ENCODE results near the gene B3GALT6. TPM values are rescaled to one million over a fixed set of nuclear protein-coding genes. Genes with fewer than 3 reads are reported as not detected.

B3GALT6 gene
- total and polyA plus RNA-seq, 5 donors from 2014 or later: 4.0 to 11.5 (median 9.4) TPM

- Histone ChIP-seq H3K4me3 (ENCODE audit: low read depth, low read length) (no peak overlapping the region), H3K9me3 (ENCODE audit: control insufficient read depth in 2 of 2, low read length in 2 of 2) (no peaks in the 10 kb centered on the region), H3K27me3 (ENCODE audit: control insufficient read depth, insufficient read depth, low read length) (no peaks in the 10 kb centered on the region), H3K27ac (ENCODE audit: insufficient read depth, low read length, poor library complexity, severe bottlenecking) (no peak overlapping the region), H3K36me3 (ENCODE audit: control insufficient read depth, insufficient read depth, low read length) (peaks cover 40% of the 10 kb centered on the region), H3K4me1 (ENCODE audit: control insufficient read depth, insufficient read depth, low read length, poor library complexity, severe bottlenecking) (peaks cover 17% of the 10 kb centered on the region)
- Mint-ChIP-seq H3K36me3 (peaks cover 20% of the 10 kb centered on the region), H3K9me3 (peaks cover 0 to 2% (median 0%) of the 10 kb centered on the region in 7 donors), H3K27ac (peak overlapping the region in 2 of 3 donors; percentile 14 to 75), H3K4me1 (peaks cover 0 to 32% (median 12%) of the 10 kb centered on the region in 4 donors), H3K27me3 (no peaks in the 10 kb centered on the region), H3K4me3 (peak overlapping the region in 1 of 4 donors; percentile 29)
- ATAC-seq (ENCODE audit: low read depth in 2 of 2) (no peak), DNase-seq (no peak)
Measured at GRCh38 chr1:1222575-1223225, 9.3 kb upstream of the B3GALT6 start.

GRCh38 chr1:1223321-1223720 lies 8.7 kb upstream of the B3GALT6 start:
- ATAC-seq (ENCODE audit: low read depth in 2 of 2) (no peak), DNase-seq (no peak)
- Mint-ChIP-seq H3K27me3 (no peaks in the 10 kb centered on the region), H3K4me3 (peak overlapping the region in 2 of 4 donors; percentile 29 to 40), H3K4me1 (peaks cover 0 to 27% (median 12%) of the 10 kb centered on the region in 4 donors), H3K9me3 (peaks cover 0 to 2% (median 0%) of the 10 kb centered on the region in 7 donors), H3K36me3 (peaks cover 20% of the 10 kb centered on the region), H3K27ac (no peak overlapping the region)
- H3K9me3 ChIP-seq (ENCODE audit: control insufficient read depth in 2 of 2, low read length in 2 of 2): no peaks in the 10 kb centered on the region
- H3K27me3 ChIP-seq (ENCODE audit: control insufficient read depth, insufficient read depth, low read length): no peaks in the 10 kb centered on the region
- H3K4me1 ChIP-seq (ENCODE audit: control insufficient read depth, insufficient read depth, low read length, poor library complexity, severe bottlenecking): peaks cover 17% of the 10 kb centered on the region
- no peak overlapping the region for H3K27ac ChIP-seq (ENCODE audit: insufficient read depth, low read length, poor library complexity, severe bottlenecking)
- H3K4me3 ChIP-seq (ENCODE audit: low read depth, low read length): no peak overlapping the region
- H3K36me3 ChIP-seq (ENCODE audit: control insufficient read depth, insufficient read depth, low read length): peaks cover 46% of the 10 kb centered on the region

- DNase-seq (no peak), ATAC-seq (ENCODE audit: low read depth in 2 of 2) (no peak)
- peaks cover 0 to 2% (median 0%) of the 10 kb centered on the region in 7 donors for H3K9me3 Mint-ChIP-seq
- H3K4me3 Mint-ChIP-seq: peak overlapping the region in 1 of 4 donors; percentile 52
- Histone ChIP-seq H3K36me3 (ENCODE audit: control insufficient read depth, insufficient read depth, low read length) (peaks cover 52% of the 10 kb centered on the region), H3K27me3 (ENCODE audit: control insufficient read depth, insufficient read depth, low read length) (no peaks in the 10 kb centered on the region), H3K4me3 (ENCODE audit: low read depth, low read length) (no peak overlapping the region), H3K27ac (ENCODE audit: insufficient read depth, low read length, poor library complexity, severe bottlenecking) (no peak overlapping the region), H3K4me1 (ENCODE audit: control insufficient read depth, insufficient read depth, low read length, poor library complexity, severe bottlenecking) (peaks cover 16% of the 10 kb centered on the region), H3K9me3 (ENCODE audit: control insufficient read depth in 2 of 2, low read length in 2 of 2) (no peaks in the 10 kb centered on the region)
- H3K27me3 Mint-ChIP-seq: no peaks in the 10 kb centered on the region
- H3K4me1 Mint-ChIP-seq: peaks cover 0 to 30% (median 12%) of the 10 kb centered on the region in 4 donors
- no peak overlapping the region for H3K27ac Mint-ChIP-seq
- H3K36me3 Mint-ChIP-seq: peaks cover 20% of the 10 kb centered on the region
Measured at GRCh38 chr1:1223891-1224290, 8.1 kb upstream of the B3GALT6 start.

GRCh38 chr1:1225238-1225845 lies 6.7 kb upstream of the B3GALT6 start:
- no peak overlapping the region for H3K4me3 Mint-ChIP-seq
- peaks cover 53% of the 10 kb centered on the region for H3K36me3 ChIP-seq (ENCODE audit: control insufficient read depth, insufficient read depth, low read length)
- no peak overlapping the region for H3K27ac Mint-ChIP-seq

GRCh38 chr1:1225913-1226312 lies 6.1 kb upstream of the B3GALT6 start:
- H3K4me3 Mint-ChIP-seq: peak overlapping the region in 3 of 4 donors; percentile 15 to 47 (median 38)
- Histone ChIP-seq H3K27ac (ENCODE audit: insufficient read depth, low read length, poor library complexity, severe bottlenecking) (no peak overlapping the region), H3K4me3 (ENCODE audit: low read depth, low read length) (no peak overlapping the region), H3K4me1 (ENCODE audit: control insufficient read depth, insufficient read depth, low read length, poor library complexity, severe bottlenecking) (peaks cover 20% of the 10 kb centered on the region), H3K9me3 (ENCODE audit: control insufficient read depth in 2 of 2, low read length in 2 of 2) (no peaks in the 10 kb centered on the region), H3K27me3 (ENCODE audit: control insufficient read depth, insufficient read depth, low read length) (no peaks in the 10 kb centered on the region), H3K36me3 (ENCODE audit: control insufficient read depth, insufficient read depth, low read length) (peaks cover 53% of the 10 kb centered on the region)
- DNase-seq: no peak
- no peak for ATAC-seq (ENCODE audit: low read depth in 2 of 2)
- H3K27ac Mint-ChIP-seq: no peak overlapping the region
- H3K36me3 Mint-ChIP-seq: peaks cover 15% of the 10 kb centered on the region
- H3K9me3 Mint-ChIP-seq: peaks cover 0 to 2% (median 0%) of the 10 kb centered on the region in 7 donors
- peaks cover 0 to 37% (median 11%) of the 10 kb centered on the region in 4 donors for H3K4me1 Mint-ChIP-seq
- no peaks in the 10 kb centered on the region for H3K27me3 Mint-ChIP-seq

More at GRCh38 chr1:1225238-1225845, 6.7 kb upstream of the B3GALT6 start:
- Mint-ChIP-seq H3K9me3 (peaks cover 0 to 2% (median 0%) of the 10 kb centered on the region in 7 donors), H3K27me3 (no peaks in the 10 kb centered on the region), H3K4me1 (peaks cover 0 to 36% (median 10%) of the 10 kb centered on the region in 4 donors), H3K36me3 (peaks cover 20% of the 10 kb centered on the region)
- H3K4me3 ChIP-seq (ENCODE audit: low read depth, low read length): no peak overlapping the region
- H3K27me3 ChIP-seq (ENCODE audit: control insufficient read depth, insufficient read depth, low read length): no peaks in the 10 kb centered on the region
- H3K9me3 ChIP-seq (ENCODE audit: control insufficient read depth in 2 of 2, low read length in 2 of 2): no peaks in the 10 kb centered on the region
- DNase-seq (no peak), ATAC-seq (ENCODE audit: low read depth in 2 of 2) (no peak)
- peaks cover 14% of the 10 kb centered on the region for H3K4me1 ChIP-seq (ENCODE audit: control insufficient read depth, insufficient read depth, low read length, poor library complexity, severe bottlenecking)
- no peak overlapping the region for H3K27ac ChIP-seq (ENCODE audit: insufficient read depth, low read length, poor library complexity, severe bottlenecking)

GRCh38 chr1:1226566-1227362 lies 5.3 kb upstream of the B3GALT6 start:
- no peaks in the 10 kb centered on the region for H3K9me3 ChIP-seq (ENCODE audit: control insufficient read depth in 2 of 2, low read length in 2 of 2)
- H3K36me3 ChIP-seq (ENCODE audit: control insufficient read depth, insufficient read depth, low read length): peaks cover 47% of the 10 kb centered on the region
- ATAC-seq (ENCODE audit: low read depth in 2 of 2) (no peak), DNase-seq (no peak)
- H3K27me3 Mint-ChIP-seq: no peaks in the 10 kb centered on the region
- peak overlapping the region in 1 of 3 donors; percentile 74 for H3K27ac Mint-ChIP-seq
- H3K4me1 Mint-ChIP-seq: peaks cover 0 to 42% (median 13%) of the 10 kb centered on the region in 4 donors
- H3K9me3 Mint-ChIP-seq: peaks cover 0 to 2% (median 0%) of the 10 kb centered on the region in 7 donors
- H3K36me3 Mint-ChIP-seq: peaks cover 13% of the 10 kb centered on the region
- H3K27ac ChIP-seq (ENCODE audit: insufficient read depth, low read length, poor library complexity, severe bottlenecking): no peak overlapping the region
- H3K4me3 Mint-ChIP-seq: peak overlapping the region in 2 of 4 donors; percentile 15 to 47
- no peak overlapping the region for H3K4me3 ChIP-seq (ENCODE audit: low read depth, low read length)
- peaks cover 21% of the 10 kb centered on the region for H3K4me1 ChIP-seq (ENCODE audit: control insufficient read depth, insufficient read depth, low read length, poor library complexity, severe bottlenecking)
- no peaks in the 10 kb centered on the region for H3K27me3 ChIP-seq (ENCODE audit: control insufficient read depth, insufficient read depth, low read length)

GRCh38 chr1:1227386-1227785 lies 4.7 kb upstream of the B3GALT6 start:
- H3K4me1 ChIP-seq (ENCODE audit: control insufficient read depth, insufficient read depth, low read length, poor library complexity, severe bottlenecking): peaks cover 21% of the 10 kb centered on the region
- H3K36me3 Mint-ChIP-seq: peaks cover 13% of the 10 kb centered on the region

More at GRCh38 chr1:1227386-1227785, 4.7 kb upstream of the B3GALT6 start:
- no peak overlapping the region for H3K4me3 ChIP-seq (ENCODE audit: low read depth, low read length)
- H3K36me3 ChIP-seq (ENCODE audit: control insufficient read depth, insufficient read depth, low read length): peaks cover 43% of the 10 kb centered on the region
- no peaks in the 10 kb centered on the region for H3K27me3 ChIP-seq (ENCODE audit: control insufficient read depth, insufficient read depth, low read length)
- ATAC-seq (ENCODE audit: low read depth in 2 of 2) (no peak), DNase-seq (no peak)
- Mint-ChIP-seq H3K9me3 (peaks cover 0 to 2% (median 0%) of the 10 kb centered on the region in 7 donors), H3K4me1 (peaks cover 0 to 42% (median 13%) of the 10 kb centered on the region in 4 donors), H3K27ac (no peak overlapping the region), H3K4me3 (peak overlapping the region in 2 of 4 donors; percentile 11 to 35), H3K27me3 (no peaks in the 10 kb centered on the region)
- no peak overlapping the region for H3K27ac ChIP-seq (ENCODE audit: insufficient read depth, low read length, poor library complexity, severe bottlenecking)
- H3K9me3 ChIP-seq (ENCODE audit: control insufficient read depth in 2 of 2, low read length in 2 of 2): no peaks in the 10 kb centered on the region

Measured in CD4-positive, CD25-positive, alpha-beta regulatory T cell (primary cell).